Measurements from ENCODE around the gene CCDC85C.

DNA sequence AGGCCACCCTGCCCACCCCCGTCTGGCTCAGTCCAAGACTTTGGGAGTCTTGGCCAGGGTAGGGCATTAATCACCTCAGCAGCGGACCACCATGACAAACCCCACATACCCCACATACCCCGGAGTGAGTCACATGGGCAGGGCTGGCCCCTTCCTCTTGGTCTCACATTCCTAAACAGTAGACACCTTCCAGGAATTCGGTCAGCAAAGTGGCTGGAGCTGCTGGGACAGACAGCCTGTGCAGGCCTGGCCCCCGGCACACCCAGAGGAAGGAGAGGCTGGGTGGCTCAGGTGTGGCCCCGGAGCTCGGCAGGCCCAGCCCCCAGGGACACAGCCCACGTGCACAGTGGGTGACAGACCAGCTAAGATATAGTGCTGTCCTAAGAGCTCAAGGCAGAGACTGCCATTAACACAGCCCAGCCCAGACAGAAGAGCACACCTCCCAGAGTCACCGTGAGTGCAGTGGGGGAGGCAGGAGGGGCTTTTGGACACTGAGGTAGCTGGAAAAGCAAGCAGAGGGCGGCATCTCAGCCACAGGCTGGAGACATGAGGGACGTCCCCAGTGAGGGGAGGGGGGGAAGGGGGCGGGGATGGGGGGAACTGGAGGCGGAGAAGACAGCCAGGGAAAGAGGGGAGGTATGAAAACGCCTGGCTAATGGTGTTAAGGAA is 24.0 kb downstream of the CCDC85C start:
- TF ChIP-seq, protein P1, sequence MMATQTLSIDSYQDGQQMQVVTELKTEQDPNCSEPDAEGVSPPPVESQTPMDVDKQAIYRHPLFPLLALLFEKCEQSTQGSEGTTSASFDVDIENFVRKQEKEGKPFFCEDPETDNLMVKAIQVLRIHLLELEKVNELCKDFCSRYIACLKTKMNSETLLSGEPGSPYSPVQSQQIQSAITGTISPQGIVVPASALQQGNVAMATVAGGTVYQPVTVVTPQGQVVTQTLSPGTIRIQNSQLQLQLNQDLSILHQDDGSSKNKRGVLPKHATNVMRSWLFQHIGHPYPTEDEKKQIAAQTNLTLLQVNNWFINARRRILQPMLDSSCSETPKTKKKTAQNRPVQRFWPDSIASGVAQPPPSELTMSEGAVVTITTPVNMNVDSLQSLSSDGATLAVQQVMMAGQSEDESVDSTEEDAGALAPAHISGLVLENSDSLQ (IDR thresholded peaks at IDR 0.05) = no peak
- no peak for TF ChIP-seq HDGF (IDR thresholded peaks at IDR 0.05; ENCODE audit: borderline replicate concordance)
- no peak for TF ChIP-seq FOXM1 (IDR thresholded peaks at IDR 0.05; ENCODE audit: borderline replicate concordance)
- no peak for TF ChIP-seq SP1 (IDR thresholded peaks at IDR 0.05)
- TF ChIP-seq ELF4 (IDR thresholded peaks at IDR 0.05) = no peak
- no peak for TF ChIP-seq FOXA1 (IDR thresholded peaks at IDR 0.05)
- TF ChIP-seq BHLHE40 (IDR thresholded peaks at IDR 0.05; ENCODE audit: borderline replicate concordance) = no peak
- no peak for TF ChIP-seq CTBP1 (IDR thresholded peaks at IDR 0.05; ENCODE audit: borderline replicate concordance)
- TF ChIP-seq TARDBP (IDR thresholded peaks at IDR 0.05) = no peak
- no peak for TF ChIP-seq L3MBTL2 (conservative IDR thresholded peaks at IDR 0.05)
- no peak for TF ChIP-seq FOXK2 (IDR thresholded peaks at IDR 0.05)
- no peak for TF ChIP-seq LEF1 (IDR thresholded peaks at IDR 0.05; ENCODE audit: borderline replicate concordance)
- no peak for TF ChIP-seq NFRKB (IDR thresholded peaks at IDR 0.05)

All from HEK293T (cell line).